OCI-M1 (cell line): ENCODE results near the gene ZCWPW1.
"Not testable (repeated sequence)": the region's sequence is repeated elsewhere in the genome, so short reads cannot be mapped to it uniquely, and the experiment has no call there.

Experiments used
- DNase-seq: peaks from one replicate; lab custom pipeline; 2025; lab: John Stamatoyannopoulos, UW

ZCWPW1 gene

DNA sequence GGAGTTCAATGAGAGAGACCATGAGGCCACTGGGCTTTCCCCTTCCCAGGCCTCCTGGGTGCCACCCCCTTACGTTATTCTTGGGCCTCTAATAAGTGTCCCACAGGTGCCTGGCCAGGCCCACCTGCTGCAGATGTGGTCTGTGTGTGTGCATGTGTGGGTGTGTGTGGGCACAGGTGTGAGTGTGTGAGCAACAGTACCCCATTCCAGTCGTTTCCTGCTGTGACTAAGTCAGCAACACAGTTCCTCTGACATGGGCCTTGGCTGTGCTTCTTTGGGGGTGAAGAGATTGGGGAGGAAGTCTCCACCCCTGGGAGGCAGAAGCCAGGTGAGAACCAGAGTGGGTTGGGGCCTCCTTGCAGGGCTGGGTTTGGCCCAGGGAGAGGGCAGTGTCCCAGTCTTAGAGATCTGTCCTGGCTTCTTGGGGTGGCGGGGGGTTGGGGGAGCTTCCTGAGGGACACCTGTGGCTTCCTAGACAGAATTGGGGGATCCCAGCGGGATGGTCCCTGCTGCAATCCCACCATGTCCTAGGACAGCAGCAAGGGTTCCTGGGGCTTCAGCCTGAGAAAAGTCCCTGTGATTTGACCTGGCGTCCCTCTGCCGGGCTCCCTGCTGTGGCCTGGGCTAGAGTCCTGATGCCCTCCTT, 74.7 kb downstream of the ZCWPW1 start:
- DNase-seq: no peak

DNA sequence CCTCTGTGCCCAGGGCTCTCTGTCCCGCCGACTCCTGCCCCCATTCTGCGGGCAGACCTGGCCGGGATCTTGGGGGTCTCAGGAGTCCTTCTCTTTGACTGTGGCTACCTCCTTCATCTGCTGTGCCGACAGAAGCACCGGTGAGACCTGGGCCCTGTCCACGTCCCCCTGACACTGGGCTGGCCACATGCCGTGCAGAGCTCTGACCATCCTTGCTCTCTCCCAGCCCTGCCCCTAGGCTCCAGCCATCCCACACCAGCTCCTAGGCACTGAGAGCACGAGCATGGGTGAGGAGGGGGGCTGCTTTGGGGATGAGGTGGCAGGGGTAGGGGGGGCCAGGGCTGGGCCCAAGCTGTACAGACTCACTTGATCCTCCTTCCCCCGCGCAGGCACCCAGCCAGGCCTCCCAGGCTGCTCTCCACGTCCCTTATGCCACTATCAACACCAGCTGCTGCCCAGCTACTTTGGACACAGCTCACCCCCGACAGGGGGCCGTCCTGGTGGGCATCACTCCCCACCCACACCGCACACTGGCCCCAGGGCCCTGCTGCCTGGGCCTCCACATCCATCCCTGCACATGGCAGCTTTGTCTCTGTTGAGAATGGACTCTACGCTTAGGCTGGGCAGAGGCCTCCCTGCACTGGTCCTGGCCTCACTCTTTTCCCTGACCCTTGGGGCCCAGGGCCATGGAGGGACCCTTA, 75.4 kb downstream of the ZCWPW1 start:
- no peak for DNase-seq

DNA sequence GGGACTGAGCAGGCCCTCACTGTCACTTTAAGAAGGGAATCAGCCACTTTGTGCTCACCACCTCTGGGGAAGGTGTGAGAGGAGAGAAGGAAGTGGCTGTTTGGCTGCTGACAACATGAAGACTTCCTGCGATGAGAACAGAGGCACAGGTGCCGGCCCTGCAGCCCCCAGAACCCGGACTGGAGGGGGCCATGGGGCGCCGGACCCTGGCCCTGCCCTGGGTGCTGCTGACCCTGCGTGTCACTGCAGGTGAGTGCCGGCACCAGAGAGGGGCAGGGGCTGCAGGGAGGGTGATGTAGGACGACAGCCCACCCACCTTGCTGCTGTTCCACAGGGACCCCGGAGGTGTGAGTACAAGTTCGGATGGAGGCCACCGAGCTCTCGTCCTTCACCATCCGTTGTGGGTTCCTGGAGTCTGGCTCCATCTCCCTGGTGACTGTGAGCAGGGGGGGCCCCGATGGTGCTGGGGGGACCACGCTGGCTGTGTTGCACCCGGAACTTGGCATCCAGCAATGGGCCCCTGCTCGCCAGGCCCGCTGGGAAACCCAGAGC, 76.2 kb downstream of the ZCWPW1 start:
- not testable (repeated sequence) for DNase-seq

DNA sequence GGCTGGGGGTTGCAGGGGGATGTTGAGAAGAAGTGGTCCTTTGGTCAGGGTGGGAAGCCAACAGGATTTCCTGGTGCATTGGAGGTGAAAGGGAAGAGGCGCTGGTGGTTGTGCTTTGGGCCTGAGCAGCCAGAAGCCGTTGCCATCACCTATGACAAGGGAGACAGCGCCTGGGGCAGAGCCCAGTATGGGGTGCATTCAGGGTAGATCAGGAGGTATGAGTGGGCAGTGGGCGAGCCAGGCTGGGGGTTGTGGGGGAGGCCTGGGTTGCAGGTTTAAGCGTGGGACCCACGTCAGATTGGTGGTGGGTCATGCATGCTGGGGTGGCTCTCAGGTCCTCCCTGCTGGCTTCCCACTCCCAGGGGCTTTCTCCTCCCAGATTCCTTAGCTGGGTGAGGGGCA, 76.8 kb downstream of the ZCWPW1 start:
- DNase-seq: no peak
